Hepatic stellate cell (primary cell): ENCODE results near the gene DNAJB8.

Source experiments
- DNase-seq: peaks from one replicate; pipeline ENCODE4 v3.0.0; 2011; ENCODE audit warnings: low spot score

DNAJB8 gene

GRCh38 chr3:128425142-128425845, 41.4 kb downstream of the DNAJB8 start:
- DNase-seq: no peak

DNA sequence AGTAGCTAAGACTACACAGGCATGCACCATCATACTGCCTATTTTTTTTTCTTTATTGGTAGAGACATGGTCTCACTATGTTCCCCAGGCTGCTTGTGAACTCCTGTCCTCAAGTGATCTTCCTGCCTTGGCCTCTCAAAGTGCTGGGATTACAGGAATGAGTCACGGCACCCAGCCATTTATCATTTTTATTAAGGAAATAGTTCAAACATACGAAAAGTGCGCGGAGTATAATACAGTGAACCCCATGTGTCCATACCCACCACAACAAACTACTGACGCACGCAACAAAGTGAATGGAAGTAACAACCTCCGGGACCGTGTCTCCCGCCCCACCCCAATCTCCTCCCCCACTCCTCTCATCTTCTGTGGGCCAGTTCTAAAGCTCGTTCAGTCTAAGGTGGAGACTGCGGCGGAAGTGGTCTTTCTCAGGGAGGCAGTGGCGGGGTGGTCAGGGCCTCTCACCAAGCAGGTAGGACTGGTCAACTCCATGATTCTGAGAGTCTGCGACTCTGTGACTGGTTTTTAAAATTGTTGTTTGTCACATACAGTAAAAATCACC, 42.1 kb downstream of the DNAJB8 start:
- DNase-seq: no peak

DNA sequence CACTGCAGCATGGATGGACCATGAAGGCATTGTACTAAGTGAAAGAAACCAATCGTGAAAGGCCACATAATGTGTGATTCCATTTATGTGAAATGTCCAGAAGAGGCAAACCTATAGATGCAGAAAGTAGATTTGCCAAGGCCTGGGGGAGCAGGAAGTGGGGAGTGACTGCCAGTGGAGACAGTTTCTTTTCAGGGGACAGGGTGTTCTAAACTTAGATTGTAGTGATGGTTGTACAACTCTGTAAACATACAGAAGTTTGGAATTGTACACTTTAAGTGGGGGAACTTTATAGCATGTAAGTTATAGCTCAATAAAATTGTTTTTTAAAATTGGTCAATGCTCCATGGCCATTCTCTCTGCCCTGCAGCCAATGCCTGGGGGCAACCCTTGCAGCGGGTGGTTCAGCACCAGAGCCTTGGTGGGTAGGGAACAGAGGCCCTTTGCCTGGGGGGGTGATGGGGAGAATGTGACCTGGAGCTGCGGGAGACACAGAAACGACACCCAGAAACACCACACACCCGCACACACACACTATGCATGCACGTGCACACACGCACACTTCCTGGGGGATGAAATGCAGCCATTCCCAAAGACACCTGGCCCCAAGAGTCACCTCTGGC, 43.1 kb downstream of the DNAJB8 start:
- no peak for DNase-seq

DNA sequence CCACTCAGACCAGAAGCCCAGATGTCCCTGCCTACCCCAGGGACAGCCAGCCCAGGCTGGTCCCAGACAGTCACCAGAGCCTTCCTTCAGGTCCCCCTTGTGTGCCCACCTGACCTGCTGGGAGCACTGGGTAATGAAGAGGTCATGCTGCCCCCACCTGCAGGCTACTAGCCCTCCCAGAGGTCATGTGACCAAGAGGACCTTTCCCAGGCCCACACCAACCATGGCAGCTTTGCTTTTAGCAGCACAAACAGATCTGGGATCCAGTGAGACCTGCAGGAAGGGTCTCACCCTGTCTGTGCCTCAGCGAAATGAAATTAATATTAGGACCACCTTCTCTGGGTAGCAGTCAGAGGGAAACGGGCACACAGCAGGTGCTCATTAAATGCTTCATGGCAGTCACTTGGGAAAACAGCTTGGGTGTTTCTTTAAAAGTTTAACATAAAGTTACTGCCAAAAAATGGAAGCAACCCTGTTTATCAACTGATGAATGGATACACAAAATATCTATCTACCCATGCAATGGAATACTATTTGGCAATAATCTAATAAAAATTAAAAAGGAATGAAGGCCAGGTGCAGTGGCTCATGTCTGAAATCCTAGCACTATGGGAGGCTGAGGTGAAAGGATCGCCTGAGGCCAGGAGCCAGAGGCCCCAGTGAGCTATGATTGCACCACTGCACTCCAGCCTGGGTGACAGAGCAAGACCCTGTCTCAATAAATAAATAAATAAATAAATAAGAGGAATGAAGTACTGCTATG, 43.7 kb downstream of the DNAJB8 start:
- no peak for DNase-seq

DNA sequence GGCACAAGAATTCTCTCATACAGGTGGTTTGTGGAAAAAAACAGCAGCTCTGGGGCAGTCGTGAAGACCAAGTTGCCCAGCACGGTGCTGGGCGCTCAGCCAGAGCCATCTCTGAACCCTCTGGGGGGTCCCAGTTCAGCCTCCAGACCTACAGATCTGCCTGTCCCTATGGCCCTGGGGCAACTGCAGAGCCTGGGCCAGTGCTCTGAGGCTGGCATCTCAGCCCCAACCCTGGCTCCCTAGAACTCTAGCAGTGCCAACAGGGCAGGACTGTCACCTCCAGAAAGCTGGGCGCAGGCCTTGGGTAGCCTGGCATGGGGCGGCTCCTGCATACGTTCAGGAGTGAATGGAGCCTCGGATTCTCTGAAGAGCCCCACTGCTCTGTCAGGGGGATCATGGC, 44.7 kb downstream of the DNAJB8 start:
- no peak for DNase-seq

GRCh38 chr3:128421439-128421836, 45.3 kb downstream of the DNAJB8 start:
- no peak for DNase-seq

DNA sequence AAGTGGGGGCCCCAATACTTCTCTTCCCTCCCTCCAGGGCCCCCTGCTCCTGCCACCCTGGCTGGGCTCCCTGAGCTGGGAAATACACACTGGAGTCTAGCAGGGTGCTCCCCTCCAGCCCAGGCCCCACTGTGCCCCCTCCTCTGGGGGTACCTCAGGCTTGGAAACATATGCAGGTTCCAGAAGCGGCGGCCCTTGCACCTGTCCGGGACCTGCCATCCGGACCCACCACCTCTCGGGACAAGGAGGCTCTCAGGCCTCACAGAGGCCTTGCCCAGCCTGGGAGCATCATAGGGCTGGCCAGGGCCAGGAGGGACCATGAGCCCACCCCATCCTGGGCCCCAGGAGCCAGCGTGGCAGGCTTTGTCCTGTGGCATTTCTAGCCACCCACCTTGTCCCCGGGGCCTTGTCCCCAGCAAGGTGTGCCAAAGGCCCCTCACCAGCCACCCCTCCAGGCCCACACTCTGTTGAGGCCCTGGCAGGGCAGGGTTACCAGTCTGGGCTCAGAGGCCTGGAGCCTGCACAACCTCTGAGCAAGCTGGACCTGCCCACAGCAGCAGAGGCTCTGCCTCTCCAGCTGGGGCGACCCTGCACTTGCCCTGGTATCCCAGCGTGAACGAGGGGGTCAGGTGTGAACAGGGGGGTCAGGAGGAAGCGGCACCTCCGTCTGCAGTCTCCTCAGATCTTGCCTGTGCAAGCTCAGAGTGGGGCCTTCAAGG, 45.8 kb downstream of the DNAJB8 start:
- no peak for DNase-seq

DNA sequence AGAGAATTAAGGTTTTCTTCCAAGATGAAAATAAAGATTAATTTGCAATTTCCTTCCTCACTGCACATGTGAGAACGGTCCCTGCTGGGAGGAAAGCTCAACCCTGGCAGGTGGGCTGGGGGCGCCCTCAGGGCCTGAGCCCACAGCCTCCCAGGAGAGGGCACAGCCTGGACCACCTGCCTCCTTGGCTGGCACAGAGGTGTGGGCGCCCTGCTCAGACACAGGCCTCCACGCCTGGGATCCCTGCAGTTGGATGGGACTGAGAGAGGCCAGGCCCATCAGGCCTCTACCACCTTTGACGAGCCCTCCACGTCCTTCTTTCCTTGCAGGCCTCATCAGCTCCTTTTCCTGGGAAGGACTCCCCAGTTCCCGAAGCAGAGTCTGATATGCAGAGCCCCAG, 46.4 kb downstream of the DNAJB8 start:
- DNase-seq: no peak

DNA sequence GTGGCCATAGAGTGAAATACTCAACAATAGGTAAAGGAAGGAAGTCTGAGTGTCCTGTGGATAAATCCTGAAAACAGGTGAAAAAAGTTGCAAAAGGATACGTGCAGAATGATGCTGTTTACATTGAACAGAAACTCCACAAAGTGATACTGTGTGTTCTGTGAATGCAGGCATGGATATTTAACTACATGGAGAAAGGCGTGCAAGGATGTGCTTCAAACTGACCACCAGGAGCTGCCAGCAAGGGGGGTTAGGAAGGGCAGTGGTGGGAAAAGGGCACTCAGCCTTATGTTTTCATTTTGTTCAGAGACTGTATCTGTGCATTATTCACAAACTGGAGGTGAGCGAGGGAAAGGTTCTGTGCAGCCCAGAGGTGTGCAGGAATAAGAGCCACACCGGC, 47.4 kb downstream of the DNAJB8 start:
- no peak for DNase-seq

GRCh38 chr3:128418900-128419299, 47.8 kb downstream of the DNAJB8 start:
- DNase-seq: no peak

GRCh38 chr3:128416578-128417211, 50.0 kb downstream of the DNAJB8 start:
- DNase-seq: peak; percentile 98

- no peak for DNase-seq
Measured at GRCh38 chr3:128415773-128416577, 50.7 kb downstream of the DNAJB8 start.

- no peak for DNase-seq
Measured at GRCh38 chr3:128415200-128415772, 51.4 kb downstream of the DNAJB8 start.

- DNase-seq: no peak
Measured at GRCh38 chr3:128413413-128414205, 53.1 kb downstream of the DNAJB8 start.

- DNase-seq: no peak
Measured at GRCh38 chr3:128413003-128413370, 53.7 kb downstream of the DNAJB8 start.
